Middle frontal gyrus (tissue), 1 donor: ENCODE measurements around the gene YRDC.

Experiments
- DNase-seq: peaks from one replicate; pipeline ENCODE4 v3.0.0-alpha.2; 2015; ENCODE audit warnings: low spot score; ENCODE audit errors: extremely low spot score

Gene YRDC

DNA sequence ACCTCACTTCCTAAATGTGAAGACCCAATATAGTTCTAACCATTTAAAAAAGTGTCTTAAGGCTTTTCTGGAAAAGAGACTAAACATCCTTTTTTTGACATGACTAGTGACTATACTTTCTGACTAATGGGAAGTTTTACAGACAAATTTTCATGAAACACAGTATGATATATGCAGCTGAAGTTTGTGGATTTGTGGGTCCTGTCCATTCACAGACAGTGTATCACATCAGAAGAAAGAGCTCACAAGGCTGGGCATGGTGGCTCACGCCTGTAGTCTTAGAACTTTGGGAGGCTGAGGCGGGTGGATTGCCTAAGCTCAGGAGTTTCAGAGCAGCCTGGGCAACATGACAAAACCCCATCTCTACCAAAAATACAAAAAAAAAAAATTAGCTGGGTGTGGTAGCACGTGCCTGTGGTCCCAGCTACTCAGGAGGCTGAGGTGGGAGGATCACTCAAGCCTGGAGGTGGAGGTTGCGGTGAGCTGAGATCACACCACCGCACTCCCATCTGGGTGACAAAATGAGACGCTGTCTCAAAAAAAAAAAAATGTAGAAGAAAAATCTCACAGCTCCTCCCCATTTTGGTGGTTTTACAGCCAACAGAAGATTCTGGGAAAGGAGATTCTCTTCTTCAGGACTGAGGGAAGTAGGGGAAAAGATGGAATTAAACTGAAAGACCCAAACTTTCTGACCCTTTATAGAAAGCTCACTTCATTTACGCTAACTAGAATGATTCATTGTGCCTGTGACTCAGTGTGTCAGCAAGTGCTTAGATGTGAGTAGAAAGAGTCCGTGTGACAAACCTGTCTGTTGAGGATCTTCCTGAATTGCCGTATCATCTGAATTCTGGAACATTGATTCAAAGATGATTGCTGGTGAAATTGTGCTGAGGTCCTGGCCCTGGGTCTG lies 15.2 kb upstream of the YRDC start:
- no peak for DNase-seq

DNA sequence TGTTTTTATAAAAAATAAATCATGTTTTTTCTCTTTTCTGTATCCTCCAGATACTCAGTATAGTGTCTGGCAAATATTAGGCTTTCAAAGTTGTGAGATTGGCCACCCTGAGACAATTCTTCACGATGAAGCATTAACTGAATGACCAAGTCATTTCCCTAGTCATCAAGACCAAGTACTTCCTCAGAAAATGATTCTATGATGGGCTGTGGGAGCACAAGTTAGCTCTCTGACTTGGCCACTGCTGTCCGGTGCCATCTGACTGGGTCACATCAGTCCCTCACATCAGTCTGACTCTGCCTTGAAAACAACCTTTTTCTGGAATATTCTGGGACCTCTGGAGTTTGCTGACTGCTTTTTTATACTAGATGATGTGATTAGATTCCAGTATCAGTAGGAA lies 13.5 kb upstream of the YRDC start:
- DNase-seq = no peak

DNA sequence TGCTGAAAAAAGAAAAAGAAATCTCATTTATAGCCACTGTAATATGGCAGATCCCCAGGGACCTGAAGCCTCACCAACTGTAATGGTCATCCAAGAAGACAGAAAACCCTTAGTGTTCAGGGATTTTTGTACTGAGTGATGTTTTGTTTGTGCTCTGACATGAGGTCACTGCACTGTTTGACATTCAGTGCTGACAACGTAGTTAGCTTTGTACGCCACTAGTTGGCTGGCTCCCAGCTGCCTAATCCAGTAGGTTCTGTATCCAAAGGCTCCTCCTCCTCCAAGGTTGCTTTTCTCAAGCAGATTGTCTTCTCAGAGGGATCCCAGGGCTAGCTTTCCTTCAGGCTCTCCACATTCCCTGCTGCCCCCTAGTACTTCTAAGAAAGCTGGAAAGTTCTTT lies 9.5 kb upstream of the YRDC start:
- DNase-seq = peak; percentile 60

DNA sequence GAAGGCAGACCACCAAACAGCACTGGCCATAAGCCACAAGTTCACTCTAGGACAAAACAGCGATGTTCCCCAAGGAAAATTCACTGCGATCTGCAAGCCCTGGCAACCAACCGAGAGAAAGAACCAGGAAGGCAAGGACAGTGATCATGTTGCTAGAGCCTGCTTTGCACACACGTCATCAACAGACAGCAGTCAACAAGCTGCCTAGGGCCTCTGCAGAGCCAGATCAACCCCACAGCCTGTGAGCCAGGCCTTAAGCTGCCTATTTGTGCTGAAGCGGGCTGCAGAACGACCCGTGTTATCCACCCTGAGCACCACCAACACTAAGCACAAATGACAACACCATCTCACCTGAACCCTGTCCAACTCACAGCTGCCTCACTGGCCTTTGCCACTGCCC lies 6.2 kb upstream of the YRDC start:
- no peak for DNase-seq

DNA sequence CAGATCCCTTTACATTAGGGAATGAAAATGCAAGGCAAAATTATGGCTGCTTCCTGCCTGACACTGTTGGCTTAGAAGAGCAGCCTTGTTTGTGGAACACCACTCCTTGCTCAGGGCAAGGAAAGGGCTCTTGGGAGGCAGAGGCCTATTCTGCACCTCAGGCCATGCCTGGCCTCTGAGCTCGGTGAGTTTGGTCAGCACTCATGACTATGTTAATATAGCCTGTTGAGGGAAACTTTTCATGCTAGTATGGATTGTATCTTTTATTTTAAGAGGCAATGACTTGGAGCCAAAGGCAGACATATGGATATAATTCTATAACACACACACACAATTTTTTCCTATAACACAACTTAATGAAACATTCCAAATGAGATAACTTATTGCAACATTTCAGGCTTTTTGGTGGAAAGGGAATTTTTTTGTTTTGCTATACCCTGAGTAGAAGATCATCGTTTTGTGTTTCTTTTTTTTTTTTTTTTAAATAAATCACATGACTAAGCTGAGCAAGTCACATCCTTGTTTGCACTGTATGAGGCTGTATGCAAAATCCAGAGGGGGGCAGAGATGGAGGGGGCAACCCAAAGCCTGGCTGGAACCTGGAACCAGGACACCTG lies 5.6 kb upstream of the YRDC start:
- DNase-seq = no peak

DNA sequence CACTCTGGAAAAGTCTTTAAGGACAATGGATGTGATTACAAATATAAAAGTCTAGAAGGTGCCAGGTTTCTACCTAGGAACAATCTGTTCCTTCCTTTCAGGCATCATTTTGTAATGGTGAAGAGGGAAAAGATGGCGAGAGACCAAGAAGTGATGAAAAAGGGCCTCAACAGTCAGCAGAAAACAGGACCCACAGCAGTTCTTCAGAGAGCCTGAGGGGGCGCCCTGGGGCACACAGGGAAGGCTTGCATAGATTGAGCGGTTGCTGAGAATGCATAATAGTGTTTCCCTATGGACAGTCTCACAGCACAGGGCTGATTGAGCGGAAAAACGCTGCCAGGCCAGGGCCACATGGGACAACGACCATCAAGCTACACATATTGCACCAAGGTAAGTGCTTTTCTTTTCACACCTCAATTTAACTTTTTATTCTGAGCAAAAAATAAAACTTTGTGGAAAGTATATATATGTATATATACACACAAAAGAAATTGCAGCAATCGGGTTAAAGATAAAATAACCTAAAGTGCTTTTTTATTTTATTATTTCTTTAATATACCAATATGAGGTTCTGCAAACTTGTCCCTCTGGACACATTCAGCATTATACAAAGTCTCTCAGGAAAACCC lies 3.1 kb upstream of the YRDC start:
- DNase-seq = no peak

DNA sequence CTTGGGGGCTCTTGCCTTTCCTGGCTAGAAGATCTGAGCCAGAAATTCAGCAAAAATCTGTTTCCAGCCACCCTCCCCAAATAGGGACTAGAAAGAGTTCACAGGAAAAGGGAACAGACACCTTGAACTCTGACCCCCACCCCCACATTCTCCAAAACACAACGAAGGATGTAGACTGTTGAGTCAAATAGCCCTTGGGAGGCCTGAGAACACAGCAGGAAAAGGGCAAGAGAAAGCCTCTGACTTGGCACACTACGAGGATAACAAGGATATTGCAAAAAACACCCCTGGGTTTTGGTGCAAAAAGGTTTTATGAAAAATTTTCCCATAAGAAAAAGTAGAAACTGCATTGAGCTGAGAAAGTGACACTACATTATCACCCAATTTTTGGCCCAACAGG lies 1.9 kb upstream of the YRDC start:
- DNase-seq = no peak

DNA sequence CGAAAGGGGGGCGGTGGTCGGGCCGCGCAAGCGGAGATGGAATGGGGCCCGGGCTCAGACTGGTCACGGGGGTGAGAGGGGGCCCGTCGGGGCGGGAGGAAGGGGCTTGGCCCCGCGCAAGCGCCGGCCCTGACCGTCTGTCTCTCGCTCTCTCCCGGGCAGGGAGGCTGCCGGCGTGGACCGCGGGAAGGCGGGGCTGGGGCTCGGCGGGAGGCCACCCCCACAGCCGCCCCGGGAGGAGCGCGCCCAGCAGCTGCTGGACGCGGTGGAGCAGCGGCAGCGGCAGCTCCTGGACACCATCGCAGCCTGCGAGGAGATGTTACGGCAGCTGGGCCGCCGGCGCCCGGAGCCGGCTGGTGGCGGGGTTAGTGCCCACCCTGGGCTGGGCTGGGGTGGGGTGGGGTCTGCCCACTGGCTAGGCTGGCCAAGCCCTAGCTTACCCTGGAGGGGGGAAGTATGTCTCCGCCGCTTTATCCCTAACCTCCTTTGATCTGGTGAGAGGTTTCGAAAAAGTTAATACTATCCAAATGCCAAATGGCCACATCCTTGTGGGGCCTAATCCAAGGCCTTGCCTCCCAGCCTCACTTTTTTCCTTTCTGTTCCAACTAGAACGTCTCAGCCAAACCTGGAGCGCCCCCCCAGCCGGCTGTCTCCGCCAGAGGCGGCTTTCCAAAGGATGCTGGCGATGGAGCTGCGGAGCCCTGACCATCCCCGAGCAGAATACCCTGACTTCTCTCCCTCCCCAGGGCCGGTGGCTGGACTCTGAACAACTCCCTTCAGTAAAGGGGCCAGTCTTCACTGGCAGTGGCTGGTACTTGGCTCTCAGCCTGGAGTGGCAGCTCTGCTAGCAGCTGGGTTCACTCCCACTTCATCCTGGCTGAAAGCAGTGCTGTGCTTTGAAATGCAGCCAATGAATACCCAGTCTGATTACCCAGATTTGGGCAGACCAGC lies 636 bp upstream of the YRDC start:
- DNase-seq = peak; percentile 89

DNA sequence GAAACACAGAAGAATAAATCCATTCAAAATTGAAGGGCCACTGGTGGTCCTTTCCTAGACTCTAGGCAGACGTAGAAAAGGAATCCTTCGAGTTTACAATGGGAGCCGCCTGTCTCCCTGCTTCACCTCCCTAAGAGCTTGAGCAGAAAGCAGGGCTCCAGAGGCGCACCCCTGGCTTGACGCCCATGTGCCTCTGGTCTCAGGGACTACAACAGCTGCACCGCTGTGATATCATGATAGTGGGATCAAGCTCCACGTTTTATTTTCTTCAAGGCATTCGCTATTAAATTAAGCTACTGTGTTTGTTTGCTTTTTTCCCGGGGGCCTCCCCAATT lies 821 bp downstream of the YRDC start:
- DNase-seq = no peak

DNA sequence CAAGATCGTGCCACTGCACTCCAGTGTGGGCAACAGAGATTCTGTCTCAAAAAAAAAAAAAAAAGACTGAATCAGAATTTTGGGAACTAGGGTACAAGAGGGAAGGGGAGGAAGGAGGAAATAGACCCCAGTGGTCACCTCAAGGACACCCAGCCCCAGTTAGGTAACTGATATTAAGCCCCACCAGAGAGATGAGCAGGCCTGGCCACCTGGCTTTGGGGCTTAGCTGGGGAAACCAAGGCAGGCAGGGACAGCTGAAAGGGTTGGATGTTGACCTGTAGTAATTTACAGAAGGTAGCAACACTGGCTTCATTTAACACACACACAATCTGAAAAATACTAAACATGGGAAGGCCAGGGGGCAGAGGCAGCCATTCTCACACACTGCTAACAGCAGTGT lies 5.6 kb downstream of the YRDC start:
- no peak for DNase-seq

DNA sequence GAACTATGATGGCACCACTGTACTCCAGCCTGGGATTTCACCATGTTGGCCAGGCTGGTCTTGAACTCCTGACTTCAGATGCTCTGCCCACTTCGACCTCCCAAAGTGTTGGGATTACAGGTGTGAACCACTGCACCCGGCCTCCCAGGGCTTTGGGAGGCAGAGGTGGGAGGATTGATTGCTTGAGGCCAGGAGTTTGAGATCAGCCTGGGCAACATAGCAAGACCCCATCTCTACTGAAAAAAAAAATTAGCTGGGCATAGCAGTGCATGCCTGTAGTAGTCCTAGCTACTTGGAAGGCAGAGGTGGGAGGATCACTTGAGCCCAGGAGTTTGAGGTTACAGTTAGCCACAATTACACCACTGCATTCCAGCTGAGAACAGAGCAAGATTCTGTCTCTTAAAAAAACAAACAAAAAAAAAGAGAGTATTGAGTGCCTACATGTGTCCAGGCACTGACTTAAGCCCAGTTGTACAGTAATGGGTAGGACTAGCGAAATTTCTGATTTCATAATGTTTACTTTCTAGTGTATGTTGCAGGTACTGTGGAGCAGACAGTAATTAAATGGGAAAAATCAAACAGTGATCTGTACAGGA lies 10.2 kb downstream of the YRDC start:
- no peak for DNase-seq

DNA sequence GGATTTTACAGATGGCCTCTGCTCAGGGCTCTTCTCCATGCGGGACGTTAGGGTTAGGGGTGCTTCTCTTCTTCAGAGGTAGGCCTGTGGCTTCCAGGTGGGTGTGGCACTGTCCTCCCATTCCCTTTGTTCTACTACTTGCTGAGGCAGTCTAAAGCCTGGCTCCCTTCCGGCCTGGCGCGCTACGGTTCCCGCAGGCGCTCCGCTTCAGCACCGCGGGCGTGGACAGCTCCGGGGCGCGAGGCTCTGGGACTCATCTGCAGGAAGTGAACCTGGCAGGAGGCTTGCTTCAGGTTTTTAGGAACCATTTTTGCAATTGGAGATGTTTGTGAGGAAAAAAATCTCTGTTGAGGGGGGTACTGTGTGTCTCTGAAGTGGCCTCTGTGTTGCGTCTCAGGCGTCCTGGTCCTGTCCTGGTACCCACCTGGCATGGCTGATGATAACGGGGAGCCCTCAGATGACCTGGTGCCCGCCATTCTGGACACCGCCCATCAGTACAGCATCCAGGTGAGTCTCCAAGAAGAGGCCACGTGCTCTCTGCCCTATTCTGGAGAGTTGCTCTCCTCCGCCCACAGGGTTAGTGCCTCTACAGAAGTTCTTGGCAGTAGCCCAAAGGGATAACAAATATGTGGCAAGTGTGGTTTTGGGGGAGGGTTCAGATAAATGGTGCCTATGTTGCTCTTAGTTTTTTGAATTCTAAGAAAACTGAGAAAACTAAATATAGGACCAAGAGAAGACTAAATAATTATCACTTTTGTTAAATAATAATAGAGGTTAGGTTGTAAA lies 12.5 kb downstream of the YRDC start:
- DNase-seq = no peak

DNA sequence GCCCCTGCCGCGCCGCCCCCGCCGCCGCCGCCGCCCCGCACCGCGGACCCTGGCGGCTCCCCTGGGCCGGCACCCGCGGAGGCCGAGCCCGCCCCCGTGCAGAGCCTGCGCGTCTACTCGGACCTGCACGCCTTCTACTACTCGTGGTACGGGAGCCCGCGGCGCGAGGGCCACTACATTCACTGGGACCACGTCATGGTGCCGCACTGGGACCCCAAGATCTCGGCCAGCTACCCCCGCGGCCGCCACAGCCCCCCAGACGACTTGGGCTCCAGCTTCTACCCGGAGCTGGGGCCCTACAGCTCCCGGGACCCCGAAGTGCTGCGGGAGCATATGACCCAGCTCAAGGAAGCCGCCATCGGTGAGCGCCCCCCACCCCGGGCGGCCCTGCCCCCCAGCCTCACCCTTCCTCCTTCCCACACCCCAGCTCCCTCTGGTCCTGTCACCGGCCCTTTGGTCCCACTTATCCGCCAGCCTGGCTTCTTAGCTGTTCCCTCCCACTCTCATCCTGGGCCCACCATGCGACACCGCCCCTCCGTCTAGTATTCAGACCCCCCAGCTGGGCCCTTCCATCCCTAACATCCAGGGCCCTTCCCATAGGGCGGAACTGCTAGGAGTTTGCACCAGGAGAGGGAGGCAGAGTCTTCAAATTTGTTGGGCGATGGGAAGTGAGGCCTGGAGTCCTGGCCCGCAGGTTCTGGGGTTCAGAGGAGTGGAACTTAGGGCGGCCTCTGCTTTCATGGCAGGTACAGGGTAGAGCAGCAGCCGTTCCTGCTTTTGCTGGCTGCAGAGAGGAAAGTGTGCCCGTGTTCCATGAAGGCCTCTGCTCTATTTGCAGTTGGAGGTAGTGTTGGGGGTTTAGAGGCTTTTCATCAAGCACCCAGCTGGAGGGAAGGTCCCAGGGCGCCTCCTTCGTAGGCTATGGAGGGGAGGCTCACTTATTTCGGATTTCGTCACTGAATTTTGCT lies 13.4 kb downstream of the YRDC start:
- no peak for DNase-seq

DNA sequence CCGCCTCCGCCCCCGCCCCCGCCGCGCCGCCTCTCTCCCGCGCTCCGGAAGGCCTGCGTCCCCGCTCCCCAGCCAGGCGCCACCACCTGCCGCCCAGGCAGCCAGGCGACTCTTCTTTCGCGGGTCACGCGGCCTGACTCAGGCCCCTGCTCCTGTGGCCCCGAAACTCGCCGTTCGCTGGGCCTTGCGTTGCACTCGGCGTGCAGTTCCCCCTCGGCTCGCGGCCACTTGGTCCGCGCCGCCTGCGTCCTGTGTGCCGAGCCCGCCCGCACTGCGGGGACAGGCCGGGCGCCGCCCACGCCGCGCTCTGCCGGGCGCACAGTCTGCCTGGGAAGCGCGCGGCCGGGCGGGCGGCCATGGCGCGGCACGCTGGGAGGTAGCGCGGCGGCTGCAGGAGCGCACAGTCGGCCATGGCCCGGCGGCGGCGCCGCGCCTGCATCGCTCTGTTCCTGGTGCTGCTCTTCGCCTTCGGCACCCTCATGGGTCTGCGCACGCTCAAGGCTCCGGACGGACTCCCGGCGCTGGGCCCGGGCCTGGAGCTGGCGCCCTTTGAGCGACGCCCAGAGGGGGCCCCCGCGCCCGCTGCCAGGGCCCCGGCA lies 14.1 kb downstream of the YRDC start, which contains the start of gene MANEAL:
Gene MANEAL (plus strand): TSS at position 75 of the 599 bp plus-strand sequence. CDS start 336 bp downstream, at position 411.
- peak; percentile 12 for DNase-seq

DNA sequence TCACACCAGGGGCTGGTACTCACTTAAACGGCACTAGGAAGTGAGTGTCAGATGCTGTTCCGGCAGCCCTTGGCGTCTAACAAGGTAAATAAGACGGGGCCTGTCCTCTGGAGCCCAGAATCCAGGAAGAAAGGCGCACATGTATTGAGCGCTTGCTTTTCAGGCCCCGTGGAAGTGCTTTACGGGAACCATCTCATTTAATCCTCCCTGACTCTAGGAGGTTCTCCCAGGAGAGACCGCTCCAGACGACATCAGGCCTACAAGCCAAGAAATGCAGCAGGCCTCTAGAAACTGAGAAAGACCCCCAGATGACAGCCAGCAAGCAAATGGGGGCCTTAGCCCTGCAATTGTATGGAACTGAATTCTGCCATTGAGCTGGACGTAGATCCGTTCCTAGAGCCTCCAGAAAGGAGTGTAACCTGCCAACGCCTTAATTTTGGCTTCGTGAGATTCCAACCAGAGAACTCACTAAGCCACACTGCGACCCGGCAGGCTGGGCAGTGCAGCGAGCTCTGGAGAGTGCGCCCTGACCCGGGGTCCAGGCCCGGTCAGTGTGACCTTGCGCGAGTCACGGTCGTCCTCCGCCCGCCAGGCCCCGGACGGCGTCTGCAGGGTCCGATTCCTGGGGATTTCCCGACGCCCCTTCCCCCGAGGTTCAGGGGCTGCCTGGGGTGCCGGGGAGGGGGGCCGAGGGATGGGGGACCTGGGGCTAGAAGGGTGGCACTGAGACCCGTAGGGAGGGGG lies 14.9 kb downstream of the YRDC start:
- DNase-seq = no peak

DNA sequence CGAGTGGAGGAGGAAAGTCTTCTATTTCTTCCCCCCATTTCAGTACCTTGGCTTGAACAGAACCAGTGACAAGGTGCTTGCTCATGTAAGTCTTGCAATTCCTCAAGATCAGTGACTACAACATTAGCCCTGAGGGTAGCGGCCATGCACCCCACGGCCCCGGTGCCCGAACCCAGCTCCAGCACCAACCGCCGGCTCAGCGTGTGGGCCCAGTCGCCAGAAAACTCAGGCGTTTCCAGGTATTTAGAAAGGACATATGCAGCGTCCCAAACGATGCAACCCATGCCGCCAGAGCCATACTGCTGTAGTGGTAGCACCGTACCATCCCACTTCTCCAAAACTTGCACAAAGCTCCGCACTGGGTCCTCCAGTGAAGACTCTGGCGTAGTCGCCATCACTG lies 25.5 kb downstream of the YRDC start:
- no peak for DNase-seq

DNA sequence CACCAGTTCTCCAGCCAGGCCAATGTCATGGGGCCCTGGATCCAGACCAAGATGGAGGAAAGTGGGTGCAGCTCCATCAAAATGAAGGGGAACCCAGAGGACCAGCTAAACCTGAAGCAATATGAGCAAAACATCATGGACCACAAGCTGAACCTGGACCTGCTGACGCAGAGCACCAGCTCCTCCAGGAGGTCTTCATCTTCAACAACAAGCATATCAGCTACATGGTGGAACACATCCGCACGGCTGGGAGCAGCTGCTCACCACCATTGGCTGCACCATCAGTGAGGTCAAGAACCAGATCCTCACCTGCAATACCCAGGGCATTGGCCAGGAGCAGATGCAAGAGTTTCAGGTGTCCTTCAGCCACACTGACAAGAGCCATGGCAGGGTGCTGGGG lies 29.4 kb downstream of the YRDC start:
- no peak for DNase-seq

DNA sequence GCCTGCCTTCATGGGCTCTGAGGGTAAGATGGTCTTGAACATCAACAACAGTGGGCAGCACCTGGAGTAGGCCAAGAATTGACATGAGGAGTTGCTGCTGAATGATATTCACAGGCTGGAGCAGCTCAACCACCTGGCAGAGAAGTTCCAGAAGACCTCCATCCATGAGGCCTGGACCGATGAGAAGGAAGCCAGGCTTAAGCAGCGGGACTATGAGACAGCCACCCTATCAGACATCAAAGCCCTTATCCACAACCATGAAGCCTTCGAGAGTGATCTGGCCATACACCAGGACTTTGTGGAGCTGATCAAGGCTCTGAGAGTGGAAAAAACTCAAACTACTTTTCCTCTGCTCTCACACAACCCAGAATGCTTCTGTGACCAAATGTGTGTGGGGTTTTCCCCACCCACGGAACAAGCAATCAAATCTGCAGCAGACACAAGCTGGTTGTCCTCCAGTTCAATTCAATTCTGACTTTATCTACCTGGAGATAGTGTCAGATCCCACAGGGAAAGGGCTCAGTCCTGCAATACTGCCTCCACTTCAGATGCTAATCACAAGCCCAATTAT lies 31.0 kb downstream of the YRDC start:
- DNase-seq = no peak
